Activated T-cell treated with anti-CD3 and anti-CD28 coated beads for 48 hours (primary cell): Measurements from ENCODE around the gene LGALS1.
"Not testable (repeated sequence)": the region's sequence is repeated elsewhere in the genome, so short reads cannot be mapped to it uniquely, and the experiment has no call there.

Source experiments
- DNase-seq: peaks from one replicate; pipeline ENCODE4 v3.0.0-alpha.2; 2020; ENCODE audit warnings: low read depth

The LGALS1 gene

GRCh38 chr22:37690407-37690806, 15.0 kb downstream of the LGALS1 start:
- DNase-seq: no peak

- DNase-seq: no peak
Observed at GRCh38 chr22:37690901-37691504, 15.6 kb downstream of the LGALS1 start.

- DNase-seq: no peak
Observed at GRCh38 chr22:37692627-37693285, 17.3 kb downstream of the LGALS1 start.

GRCh38 chr22:37694131-37694530, 18.7 kb downstream of the LGALS1 start:
- DNase-seq: not testable (repeated sequence)

- not testable (repeated sequence) for DNase-seq
Observed at GRCh38 chr22:37696260-37696656, 20.8 kb downstream of the LGALS1 start.

- DNase-seq: peak; percentile 87
Observed at GRCh38 chr22:37696657-37697537, 21.5 kb downstream of the LGALS1 start, which contains the start of gene TRIOBP. Gene TRIOBP, plus strand, starts transcription at chr22:37697048. Its CDS starts 4,318 bp downstream, at chr22:37701366.

- DNase-seq: no peak
Observed at GRCh38 chr22:37697538-37697835, 22.1 kb downstream of the LGALS1 start.

GRCh38 chr22:37701141-37701786, 25.8 kb downstream of the LGALS1 start:
- DNase-seq: no peak

- DNase-seq: no peak
Observed at GRCh38 chr22:37703906-37704305, 28.5 kb downstream of the LGALS1 start.

- DNase-seq: no peak
Observed at GRCh38 chr22:37704645-37705044, 29.2 kb downstream of the LGALS1 start.

GRCh38 chr22:37705205-37705604, 29.8 kb downstream of the LGALS1 start:
- no peak for DNase-seq

- no peak for DNase-seq
Observed at GRCh38 chr22:37708580-37709444, 33.4 kb downstream of the LGALS1 start.

- DNase-seq: no peak
Observed at GRCh38 chr22:37709445-37709765, 34.0 kb downstream of the LGALS1 start.

GRCh38 chr22:37710675-37711074, 35.2 kb downstream of the LGALS1 start:
- DNase-seq: no peak

GRCh38 chr22:37711490-37711889, 36.1 kb downstream of the LGALS1 start:
- DNase-seq: no peak

- DNase-seq: no peak
Observed at GRCh38 chr22:37713761-37714160, 38.3 kb downstream of the LGALS1 start.

GRCh38 chr22:37714634-37715033, 39.2 kb downstream of the LGALS1 start:
- DNase-seq: no peak

- no peak for DNase-seq
Observed at GRCh38 chr22:37715760-37716159, 40.3 kb downstream of the LGALS1 start.

- no peak for DNase-seq
Observed at GRCh38 chr22:37716708-37717107, 41.3 kb downstream of the LGALS1 start.

- not testable (repeated sequence) for DNase-seq
Observed at GRCh38 chr22:37717235-37717634, 41.8 kb downstream of the LGALS1 start.

- not testable (repeated sequence) for DNase-seq
Observed at GRCh38 chr22:37717746-37718305, 42.4 kb downstream of the LGALS1 start.
